SH-SY5Y (cell line): Measurements from ENCODE around the gene RPLP2.

Experiments
- GATA2 ChIP-seq: IDR thresholded peaks from 2 replicates; pipeline ENCODE4 v1.6.1; 2011; ENCODE audit warnings: mild to moderate bottlenecking, low read depth, low read length
- GATA3 ChIP-seq: IDR thresholded peaks from 2 replicates; pipeline ENCODE4 v1.6.1; 2011; ENCODE audit warnings: low read depth, mild to moderate bottlenecking, low read length, moderate library complexity

Gene RPLP2

DNA sequence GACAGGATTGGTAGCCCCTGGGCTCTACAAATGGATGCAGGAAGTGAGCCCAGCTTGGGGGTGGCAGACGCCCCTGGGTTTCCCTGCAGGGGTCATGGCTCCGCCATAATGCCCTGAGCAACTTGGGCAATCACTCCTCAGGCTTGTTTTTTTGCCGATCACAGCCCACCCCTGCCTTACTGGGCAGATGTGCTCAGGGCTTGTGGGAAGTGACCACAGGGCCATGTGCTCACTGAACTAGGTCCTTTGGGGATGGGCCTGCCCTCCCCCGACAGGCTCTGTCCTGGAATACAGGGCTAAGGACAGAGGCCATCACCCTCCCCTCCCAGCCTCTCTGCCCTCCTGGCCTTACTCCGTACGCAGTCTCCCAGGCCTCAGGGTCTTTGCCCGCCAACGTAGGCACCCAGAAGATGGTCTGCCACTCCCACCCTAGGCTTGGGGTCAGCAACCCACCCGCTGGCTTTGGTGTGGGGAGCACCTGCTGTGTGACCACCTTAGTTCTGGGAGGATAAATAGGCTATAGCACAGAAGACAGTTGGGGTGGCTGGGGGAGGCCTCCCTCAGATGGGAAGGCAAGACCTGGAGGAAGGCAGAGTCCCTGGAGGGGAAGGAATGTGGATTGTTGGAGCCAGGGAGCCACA, 3.8 kb downstream of the RPLP2 start:
- TF ChIP-seq GATA2, result no peak

DNA sequence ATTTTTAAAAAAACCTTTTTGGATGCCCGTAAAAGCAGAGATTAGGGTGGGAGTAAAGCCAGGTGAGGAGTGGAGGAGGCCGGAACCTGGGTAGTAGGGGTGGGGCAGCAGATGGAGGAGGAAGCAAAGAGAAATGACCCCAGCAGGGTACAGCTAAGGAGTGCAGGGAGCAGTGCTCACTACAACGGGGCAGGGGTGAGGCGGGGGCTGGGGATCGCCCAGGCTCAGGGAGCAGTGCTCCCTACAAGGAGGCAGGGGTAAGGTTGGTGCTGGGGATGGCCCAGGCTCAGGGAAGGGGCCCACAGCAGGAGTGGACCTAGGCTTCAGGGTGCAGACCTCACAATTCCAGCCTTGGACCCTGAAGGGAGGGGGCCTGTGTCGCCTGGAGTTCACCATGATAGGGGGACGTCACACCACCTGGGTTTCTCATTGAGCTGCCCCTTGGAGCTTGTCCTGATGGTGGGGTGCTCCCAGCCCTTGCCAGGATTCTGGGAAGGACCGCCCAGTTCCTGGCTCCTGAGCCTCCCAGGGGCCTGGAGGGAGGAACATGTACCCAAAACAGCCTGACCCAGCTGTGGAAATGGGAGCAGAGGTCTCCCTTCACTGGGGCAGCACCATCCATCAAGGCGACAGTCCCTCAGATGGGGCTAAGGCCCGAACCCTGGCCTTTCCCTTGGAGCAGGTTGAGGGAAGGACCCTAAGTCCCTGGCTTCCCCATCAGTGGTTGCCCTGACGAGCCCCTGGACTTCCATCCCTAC, 6.1 kb downstream of the RPLP2 start:
- TF ChIP-seq GATA2, result no peak
- TF ChIP-seq GATA3, result no peak

DNA sequence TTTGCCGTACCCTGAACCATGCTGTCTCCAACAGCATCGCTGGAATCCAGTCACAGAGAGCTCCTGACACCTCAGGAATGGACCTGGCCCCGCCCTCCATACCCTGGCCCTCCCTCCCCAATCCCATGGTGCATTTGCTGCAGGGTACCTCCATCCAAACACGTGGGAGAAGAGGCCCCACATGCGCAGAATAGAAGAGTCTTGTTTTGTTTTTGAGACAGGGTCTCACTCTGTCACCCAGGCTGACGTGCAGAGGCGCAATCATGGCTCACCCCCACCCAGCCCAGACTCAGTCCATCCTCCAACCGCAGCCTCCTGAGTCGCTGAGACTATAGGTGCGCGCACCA, 6.6 kb downstream of the RPLP2 start:
- TF ChIP-seq GATA3 (no peak), GATA2 (no peak)

DNA sequence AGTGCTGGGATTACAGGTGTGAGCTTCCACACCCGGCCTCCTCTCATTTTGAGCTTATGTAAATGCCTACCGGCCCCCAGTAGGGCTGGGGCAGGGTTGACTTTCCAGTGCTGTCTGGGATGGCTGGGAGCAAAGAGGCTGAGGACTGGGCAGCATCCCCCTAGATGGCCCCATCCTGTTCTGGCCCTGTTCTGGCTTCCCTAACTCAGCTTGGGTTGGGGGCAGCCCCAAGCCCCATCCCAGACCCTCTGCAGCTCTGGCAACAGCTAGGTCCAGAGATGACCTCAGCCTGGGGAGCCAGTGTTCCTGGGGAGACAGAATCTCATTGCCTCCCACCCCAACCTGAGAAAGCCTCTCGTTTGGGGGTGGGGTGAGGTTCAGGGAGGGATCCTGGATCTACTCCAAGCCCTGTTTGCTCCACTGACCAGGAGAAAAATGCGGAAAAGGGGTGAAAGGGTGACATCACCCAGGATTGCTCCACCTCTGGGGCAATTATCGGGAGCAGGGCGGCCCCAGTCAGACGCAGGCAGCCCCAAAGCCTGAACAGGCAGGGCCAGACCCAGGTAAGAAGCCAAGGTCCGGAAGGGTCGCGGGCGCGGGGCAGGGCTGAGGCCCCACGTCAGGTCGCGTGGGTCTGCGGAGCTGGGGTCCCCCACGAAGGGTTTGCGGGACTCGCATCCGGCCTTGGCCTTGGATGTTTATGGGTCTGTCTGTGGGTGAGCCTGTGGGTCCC, 8.8 kb downstream of the RPLP2 start, which contains the start of gene PNPLA2:
PNPLA2 (plus strand) TSS at position 519 of the 733 bp plus-strand sequence. CDS start 805 bp downstream, outside the sequence.
- no peak for TF ChIP-seq GATA2
- TF ChIP-seq GATA3, result no peak

DNA sequence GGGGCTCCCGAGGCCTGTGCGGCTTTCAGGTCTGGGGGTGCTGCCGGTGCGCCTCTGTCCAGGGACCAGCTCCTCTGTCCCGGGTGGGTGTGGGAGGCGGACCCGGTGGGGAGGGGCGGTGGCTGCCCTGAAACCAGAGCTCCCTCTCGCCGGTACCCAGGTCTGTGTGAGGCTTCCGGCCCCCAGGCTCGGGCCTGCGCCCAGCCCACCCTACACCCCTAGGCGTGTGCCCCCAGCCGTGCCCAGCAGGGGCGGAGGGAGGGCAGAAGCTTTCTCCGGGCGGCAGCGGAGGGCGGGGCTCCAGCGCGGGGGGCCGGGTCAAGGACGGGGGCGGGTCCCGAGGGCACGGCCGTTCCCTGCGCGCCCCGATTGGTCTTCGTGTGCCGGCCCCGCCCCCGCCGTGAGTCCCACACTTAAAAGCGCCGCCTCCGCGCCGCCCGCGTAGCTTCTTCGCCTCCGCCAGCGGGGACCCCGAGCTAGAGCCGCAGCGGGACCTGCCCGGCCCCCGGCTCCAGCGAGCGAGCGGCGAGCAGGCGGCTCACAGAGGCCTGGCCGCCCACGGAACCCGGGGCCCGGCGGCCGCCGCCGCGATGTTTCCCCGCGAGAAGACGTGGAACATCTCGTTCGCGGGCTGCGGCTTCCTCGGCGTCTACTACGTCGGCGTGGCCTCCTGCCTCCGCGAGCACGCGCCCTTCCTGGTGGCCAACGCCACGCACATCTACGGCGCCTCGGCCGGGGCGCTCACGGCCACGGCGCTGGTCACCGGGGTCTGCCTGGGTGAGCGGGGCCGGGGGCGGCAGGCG, 9.6 kb downstream of the RPLP2 start:
- no peak for TF ChIP-seq GATA3
- TF ChIP-seq GATA2, result no peak

DNA sequence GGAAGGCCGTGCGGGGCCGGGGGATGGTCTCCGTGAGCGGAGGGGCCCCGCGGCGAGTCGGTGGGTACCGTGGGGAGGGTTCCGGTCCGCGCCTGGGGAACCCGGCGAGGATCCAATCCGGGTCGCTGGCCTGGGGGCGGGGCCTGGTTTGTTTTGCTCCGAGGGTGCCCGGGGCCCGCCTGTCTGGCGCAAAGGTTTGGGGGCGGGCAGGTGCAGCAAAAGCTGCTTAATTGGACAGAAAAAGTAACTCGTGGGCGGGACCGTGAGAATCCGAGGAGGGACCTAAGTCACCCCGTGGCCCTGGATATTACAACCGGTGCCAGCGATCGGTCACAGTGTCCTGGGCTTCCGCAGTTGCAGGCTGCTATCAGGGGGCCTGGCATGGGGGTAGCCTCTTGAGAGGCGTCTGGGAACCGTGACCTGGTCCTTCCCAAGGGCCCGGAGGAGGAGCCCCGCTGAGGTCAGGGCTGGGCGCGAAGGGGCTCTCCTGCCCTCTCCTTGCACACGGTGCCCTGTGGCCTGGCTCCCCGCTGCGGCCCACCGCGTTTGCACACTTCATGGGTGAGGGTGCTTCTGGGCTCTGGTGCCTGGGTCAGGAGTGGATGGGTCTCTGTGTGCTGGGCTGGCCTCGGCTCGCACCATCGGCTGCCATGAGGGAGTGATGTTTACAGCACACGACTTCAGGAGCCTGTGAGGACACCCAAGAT, 10.3 kb downstream of the RPLP2 start:
- TF ChIP-seq GATA3 (no peak), GATA2 (no peak)

DNA sequence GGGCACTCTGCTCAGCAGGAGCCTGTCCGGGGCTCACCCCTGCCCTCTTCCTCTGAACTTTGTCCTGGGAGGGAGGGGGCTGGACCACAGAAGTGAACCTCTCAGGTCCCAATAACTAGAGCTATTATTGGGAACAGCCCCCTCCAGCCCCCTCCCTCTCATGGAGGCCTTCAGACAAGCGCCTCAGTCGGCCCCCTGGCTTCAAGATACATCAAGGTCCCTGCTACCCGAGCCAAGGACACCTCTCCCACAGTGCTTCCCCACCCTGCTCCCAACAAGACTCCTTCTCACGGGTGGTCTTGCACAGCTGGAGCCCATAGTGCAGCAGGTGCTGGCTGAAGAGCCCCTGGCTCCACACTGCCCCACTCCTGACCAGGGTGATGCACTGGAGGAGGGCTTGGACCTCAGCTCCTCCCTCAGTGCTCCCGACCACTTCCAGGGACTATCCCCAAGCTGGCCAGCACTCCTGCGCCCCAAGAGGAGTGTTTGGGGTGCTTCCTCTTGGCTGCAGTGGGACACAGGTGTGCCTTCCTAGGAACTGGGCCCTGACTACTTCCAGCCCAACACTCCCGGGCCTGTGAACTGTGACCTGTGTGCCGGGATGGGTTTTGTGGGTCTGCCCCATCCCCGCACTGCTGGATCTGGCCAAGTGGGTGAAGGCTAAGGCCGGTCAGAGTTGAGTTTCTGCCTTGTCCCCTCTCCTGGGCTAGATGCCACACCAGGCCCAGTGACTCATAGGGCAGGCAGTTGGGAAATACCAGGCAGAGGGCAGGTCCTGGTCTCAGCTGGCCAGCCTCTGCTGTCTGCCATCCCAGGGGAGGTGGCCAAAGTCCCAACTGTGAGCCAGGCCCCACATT, 11.1 kb downstream of the RPLP2 start:
- TF ChIP-seq GATA2, result no peak
- TF ChIP-seq GATA3, result no peak

DNA sequence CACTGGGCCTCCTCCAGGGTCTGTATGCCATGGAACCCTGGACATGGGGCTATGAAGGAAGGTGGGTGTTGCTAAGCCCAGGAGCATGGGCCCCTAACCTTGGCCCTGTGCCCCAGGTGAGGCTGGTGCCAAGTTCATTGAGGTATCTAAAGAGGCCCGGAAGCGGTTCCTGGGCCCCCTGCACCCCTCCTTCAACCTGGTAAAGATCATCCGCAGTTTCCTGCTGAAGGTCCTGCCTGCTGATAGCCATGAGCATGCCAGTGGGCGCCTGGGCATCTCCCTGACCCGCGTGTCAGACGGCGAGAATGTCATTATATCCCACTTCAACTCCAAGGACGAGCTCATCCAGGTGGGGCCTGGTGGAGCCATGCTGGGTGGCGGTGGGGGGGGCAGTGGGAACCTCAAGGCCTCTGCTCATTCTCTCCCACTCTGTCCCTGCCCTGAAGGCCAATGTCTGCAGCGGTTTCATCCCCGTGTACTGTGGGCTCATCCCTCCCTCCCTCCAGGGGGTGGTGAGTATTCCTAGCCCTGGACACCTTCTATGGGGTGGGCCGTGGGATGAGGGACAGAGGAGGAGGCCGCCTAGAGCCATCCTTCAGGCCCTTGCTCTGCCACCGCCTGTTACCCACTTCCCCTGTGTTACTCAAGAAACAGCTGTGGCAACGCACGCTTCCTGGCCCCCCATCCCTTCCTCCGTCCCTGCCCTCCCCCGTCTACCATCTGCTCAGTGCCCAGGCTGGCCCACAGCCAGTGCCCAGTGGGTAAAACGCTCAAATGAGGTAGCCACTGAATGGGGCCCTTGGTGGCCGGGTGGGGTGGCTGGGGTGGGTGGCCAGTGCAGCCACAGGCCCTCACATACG, 12.0 kb downstream of the RPLP2 start:
- no peak for TF ChIP-seq GATA3
- TF ChIP-seq GATA2, result no peak

DNA sequence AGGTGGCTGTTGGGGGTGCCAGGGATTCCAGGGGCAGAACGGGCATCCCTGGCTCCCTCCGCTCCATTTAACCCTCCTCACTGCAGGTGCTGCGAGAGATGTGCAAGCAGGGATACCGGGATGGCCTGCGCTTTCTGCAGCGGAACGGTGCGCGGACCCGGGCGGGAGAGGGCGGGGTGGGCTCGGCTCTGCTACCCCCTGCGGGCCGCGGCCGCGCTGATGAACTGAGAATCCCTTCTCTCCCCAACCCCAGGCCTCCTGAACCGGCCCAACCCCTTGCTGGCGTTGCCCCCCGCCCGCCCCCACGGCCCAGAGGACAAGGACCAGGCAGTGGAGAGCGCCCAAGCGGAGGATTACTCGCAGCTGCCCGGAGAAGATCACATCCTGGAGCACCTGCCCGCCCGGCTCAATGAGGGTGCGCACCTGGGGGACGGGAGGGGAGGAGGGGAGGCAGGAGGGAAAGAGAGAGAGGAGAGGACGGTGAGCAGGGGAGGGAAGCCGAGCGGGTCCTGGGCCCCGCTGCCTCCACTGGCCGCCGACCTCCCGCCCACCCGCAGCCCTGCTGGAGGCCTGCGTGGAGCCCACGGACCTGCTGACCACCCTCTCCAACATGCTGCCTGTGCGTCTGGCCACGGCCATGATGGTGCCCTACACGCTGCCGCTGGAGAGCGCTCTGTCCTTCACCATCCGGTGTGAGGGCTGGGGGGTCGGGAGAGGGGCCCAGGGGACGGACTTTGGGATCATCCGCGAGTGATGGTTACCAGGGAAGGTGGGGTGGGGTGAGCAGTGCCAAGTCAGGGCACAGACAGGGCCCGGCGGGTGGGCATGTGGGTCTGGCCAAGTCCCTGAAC, 13.9 kb downstream of the RPLP2 start:
- TF ChIP-seq GATA2 (no peak), GATA3 (no peak)

DNA sequence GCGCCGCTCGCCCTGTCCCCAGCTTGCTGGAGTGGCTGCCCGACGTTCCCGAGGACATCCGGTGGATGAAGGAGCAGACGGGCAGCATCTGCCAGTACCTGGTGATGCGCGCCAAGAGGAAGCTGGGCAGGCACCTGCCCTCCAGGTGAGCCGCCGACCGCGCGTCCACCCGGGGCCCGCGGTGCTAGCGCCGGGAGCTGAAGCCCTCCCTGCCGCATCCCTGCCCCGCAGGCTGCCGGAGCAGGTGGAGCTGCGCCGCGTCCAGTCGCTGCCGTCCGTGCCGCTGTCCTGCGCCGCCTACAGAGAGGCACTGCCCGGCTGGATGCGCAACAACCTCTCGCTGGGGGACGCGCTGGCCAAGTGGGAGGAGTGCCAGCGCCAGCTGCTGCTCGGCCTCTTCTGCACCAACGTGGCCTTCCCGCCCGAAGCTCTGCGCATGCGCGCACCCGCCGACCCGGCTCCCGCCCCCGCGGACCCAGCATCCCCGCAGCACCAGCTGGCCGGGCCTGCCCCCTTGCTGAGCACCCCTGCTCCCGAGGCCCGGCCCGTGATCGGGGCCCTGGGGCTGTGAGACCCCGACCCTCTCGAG, 14.6 kb downstream of the RPLP2 start:
- TF ChIP-seq GATA3 (no peak), GATA2 (no peak)

DNA sequence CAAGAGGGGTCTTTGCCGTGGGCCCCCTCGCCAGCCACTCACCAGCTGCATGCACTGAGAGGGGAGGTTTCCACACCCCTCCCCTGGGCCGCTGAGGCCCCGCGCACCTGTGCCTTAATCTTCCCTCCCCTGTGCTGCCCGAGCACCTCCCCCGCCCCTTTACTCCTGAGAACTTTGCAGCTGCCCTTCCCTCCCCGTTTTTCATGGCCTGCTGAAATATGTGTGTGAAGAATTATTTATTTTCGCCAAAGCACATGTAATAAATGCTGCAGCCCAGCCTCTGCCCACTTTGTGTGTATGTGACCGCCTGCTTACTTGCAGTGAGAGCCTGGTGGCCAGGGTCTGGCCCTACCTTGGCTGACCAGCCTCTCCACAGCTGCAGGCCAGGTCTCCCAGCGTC, 15.2 kb downstream of the RPLP2 start:
- TF ChIP-seq GATA2 (no peak), GATA3 (no peak)
